GM18517 (cell line): ENCODE measurements around the gene LDB2.

Experiments
- ATAC-seq: cut with Tn5 transposase; IDR thresholded peaks from one replicate; pipeline ENCODE4 v1.9.1; 2021; ENCODE audit warnings: mild to moderate bottlenecking, moderate library complexity; ENCODE audit not compliant: unreplicated experiment

Gene LDB2

DNA sequence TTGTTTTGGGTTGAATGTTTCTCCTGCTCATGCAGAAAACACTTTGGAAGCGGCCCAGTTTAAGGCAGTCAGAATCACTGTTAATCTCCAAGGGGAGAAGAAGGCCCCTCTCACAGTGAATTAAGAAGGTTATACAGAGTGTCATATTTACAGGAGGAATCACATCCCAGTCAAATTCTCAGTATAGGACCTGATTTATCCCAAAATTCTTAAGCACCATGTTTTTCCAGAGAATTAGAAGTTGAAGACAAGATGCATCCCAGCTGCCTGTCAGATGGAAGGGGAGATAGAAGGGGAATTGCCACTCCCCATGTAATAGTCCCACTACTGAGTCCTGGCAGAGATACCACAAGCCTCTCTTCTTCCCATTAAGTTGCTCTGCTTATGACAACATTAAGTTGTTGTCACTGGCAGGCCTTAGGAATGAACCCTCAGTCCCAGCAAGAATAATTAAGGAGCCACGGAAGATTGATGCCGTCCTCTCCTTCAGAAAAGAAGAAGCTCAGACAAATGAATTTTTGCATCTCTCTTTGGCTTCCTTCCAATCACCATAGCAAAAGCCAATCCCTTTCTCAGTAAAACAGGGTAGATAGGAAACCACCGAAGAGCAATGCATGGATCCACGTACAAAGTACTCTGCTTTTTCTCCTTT is 138.4 kb downstream of the LDB2 start:
- no peak for ATAC-seq

DNA sequence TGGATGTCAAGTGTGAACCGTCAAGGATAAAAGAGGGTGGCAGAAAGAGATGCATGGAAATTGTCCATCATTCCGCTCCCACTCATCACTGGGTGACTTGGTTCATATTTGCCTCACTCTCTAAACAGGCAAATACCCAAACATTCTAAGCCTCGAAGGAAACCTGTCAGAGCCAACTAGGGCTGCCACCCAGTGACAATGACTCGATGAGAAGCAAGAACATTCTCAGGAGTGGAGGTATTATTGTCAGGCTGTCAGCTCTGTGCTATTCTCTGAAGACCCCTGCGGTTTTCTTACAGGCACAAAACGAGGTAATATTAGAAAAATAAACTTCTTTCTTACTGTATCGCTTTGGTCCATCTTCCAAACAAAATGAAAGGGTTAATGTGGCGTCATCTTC is 139.6 kb downstream of the LDB2 start:
- no peak for ATAC-seq

DNA sequence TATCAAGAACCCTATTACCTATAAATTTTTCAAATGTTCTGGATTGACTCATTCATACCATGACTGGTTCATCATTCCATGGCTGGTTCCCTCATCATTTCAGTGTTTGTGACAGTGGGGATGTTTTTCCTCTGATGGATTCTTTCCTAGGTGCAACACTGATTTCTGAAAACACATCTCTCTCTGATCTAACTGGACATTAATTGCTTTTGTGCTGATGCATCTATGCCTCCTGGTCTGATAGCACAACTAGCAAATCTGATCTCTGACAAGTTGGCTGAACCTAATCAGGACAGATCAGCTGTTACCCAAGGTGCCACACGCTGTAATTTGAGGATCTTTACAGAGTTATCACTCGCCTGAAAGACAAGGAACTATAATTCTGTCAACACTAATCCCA is 140.2 kb downstream of the LDB2 start:
- no peak for ATAC-seq

DNA sequence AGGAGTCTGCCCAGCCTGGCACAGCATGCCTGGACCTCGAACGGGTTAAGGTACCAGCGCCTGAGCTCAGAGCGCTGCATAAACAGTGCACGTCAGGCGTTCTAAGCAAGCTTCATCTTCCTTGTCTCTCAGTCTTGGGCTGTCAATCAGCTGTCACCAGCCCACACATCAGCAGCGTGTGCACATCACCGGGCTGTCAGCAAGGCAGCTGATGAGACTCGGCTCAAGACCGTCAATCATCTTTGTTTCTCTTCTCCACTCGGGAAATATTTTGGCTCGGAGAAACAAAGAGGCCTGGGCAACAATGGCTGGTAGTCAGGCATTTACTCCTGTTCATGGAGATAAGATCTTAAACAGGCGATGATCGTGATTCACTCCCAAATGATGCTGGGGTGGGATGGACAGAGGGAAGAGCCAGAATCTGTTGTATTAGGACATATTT is 141.3 kb downstream of the LDB2 start:
- ATAC-seq: no peak

DNA sequence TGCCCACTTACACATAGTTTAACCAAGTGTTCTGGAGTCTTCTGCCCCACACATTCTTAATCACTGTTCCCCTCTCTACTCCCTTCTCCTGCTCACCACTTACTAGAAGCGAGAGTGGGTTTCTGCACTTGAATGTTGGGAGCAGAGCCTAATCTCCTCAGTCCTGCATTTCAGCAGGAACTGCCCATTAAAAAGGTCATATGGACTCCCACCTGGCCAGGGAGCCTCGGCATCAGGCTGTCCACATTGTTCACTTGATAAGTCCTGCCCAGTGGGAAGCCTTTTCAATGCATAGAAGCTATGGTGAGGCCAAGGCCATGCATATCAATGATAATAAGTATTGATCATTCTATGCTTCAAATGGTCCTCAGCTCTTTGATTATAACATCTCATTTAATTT is 144.3 kb downstream of the LDB2 start:
- ATAC-seq: no peak

DNA sequence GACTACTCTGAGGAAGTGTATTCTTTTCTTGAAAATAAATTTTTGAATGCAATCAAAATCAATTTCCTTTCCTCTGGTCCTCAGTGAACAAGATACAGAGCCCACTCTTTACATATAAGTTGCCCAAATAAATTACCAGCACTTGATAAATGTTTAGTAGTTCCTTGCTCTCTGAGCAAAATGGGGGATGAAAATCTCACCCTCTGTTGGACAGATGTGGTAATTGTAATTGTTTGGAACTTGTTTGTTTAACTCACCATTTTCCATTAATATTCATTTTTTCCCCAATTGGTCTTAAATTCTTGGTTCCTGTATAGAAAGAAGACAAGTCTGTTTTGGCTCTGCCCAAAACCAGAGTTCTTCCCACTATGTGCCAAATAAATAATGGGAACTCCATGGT is 146.3 kb downstream of the LDB2 start:
- ATAC-seq: no peak

DNA sequence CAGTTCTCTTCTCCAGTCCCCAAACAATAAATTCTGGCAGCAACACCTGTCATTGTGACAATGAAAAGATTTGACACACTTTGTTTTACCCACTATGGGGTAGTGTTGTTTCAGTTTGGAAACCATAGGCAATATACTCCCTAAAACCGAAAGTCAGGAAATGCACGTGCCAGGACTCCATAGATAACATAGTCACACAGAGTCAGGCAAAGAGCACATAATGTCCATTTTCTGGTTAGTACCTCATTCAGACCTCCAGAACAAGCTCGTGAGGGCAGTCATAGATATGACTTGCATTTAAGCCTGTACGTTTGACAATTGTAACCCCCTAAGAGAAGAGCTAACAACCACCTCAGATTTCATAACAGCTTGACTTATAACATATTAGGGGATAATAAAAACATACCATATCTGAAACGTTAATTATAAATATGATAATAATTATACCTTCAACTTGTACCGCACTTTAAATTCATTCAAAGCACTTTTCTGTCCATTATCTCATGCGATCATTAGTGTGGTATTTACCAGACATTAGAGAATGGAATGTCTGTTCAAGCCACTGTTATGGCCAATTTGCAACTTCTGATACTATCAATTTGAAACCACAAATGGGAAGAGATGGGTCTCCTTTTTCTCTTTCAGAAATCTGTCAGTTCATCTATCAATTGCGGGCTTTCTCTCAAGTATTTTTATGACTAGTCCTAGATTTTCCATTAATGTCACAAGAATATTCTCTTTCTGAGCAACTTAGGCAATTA is 147.4 kb downstream of the LDB2 start:
- no peak for ATAC-seq

DNA sequence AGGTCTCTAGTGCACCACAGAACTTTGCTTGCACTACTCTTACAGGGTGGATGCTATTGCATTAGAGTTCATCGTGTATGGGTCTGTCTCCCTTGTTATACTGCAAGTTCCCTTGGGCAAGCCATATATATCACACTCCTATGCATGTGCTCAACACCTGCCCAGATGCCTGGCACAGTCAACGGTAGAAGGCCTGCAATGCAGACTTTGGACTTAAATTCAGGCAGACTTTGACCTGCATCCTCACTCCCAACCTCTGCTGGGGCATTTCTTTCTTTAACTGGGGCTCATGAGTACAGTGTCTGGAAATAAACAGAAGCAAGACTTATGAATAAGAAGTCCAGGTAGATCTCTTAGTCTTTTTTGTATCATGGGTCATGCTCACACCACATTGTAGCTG is 148.2 kb downstream of the LDB2 start:
- no peak for ATAC-seq

DNA sequence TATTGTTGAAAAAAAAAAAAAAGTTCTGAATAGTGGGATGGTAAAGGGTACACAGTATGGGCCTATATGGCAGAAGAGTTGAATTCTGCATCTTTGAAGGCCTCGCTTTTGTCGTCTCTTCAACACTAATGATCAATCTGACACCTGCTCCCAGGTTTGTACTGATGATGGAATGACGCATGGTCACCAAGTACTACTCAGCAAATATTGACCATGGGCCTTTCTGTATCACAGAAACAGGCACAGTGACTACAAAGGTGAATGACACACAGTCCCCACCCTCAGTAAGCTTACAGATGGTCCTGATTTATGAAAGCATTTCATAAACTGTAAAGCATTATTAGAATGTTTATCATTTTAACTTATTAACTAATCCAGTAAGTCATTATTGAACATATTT is 152.6 kb downstream of the LDB2 start:
- ATAC-seq: no peak

DNA sequence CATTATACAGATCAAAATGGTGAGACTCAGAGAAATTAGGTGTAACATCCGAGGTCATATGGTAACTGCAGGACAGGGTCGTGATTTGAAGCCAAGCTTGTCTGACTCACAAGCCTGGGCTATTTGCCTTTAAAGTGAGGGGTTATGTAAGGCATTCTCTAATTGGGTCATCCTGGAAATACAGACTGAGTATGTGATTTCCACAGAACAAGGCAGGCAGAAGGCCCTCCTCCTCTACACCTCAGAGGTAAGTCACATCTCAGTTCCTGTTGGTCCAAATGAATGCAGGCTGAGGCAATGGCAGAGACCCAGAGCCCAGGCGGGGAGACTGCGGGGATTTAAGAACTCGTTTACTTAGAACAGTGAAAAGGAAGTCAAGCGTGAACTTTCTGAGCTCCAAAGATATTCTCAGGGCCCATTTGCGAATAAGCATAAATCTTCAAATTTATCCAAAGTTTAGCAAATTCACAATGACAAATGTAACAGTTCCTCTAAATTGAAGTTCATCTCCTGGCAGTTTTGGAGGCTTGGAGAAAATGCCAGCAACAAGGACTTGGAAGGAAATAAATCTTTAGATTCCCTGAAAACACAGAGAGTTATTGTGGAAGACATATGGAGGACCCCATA is 153.3 kb downstream of the LDB2 start:
- no peak for ATAC-seq

DNA sequence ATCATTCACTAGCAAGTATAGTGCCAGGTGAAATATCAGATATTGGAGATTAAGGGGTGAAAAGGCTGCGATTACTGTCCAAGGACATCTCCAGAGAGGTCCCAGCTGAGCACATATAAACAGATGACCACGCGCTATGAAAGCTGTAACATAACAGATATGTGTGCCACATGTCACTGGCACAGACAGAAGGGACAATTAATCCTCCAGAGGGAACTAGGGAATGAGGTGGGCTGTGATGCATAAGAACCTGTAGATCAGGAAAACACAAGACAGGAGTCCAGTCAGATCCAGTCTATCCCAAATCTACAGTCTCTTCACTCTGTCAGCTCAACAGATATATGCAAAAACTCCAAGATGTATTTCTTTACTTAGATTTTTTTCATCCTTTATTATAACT is 157.2 kb downstream of the LDB2 start:
- ATAC-seq: no peak

DNA sequence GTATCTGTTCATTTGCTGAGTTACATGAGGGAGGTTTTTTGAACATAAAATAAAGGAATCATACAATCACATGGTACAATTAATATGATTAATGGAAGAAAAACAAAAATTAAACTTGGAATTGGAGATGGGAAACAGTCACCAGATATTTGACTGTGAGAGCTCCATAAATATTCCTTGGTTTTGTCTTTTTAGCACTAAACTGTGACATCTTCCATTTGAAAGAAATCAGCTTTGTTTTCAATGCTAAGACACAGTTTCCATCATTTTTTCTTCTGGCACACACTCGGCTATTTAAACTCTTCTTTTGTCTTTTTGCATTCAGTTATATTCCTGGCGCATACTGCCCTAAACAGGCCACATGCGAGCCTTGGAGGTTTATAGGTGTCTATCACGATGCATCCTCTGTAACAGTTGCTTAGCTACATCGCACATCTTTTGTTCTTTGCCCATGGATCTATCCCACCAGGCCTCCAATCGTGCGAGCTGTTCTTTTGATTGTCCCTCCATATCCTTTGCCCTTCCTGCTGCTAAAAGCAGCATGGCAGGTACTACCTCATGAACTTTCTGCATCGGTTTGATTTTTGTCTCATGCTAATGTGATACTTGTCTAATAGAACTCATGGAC is 158.3 kb downstream of the LDB2 start:
- ATAC-seq: no peak

DNA sequence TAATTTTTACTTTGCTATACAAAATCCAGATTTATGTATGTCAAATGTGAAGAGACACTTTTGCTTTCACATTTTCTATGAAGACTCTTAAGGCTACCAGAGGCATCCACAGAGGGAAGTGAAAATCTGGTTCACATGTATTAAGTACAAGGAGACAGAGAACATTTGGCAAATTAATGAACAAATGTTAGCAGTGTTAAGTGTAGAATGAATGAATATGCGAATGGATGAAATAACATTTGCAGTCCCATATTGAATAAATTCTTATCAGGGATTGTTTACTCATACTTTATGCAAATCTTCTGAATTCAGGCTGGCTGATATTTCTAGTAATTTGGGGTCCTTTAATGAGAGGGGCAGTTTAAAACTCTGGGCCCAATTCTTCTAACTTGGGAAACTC is 159.9 kb downstream of the LDB2 start:
- ATAC-seq: no peak

DNA sequence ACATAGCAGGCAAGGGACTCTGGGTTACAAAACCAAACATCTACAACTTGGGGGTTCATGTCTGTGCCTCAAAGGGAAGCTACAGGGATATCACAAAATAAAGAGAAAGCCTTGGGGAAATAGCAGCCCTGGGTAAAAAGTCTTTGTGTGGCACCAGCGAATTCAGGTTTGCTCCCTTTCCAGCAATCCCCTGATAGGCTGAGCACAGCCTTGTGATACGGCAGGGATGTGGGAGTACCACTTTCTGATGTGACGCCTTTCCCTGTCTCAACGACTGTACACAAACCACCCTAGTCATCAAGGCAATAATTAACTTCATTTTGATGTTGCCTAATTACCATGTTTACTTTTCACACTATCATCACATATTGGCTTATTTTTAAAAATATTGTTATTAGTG is 164.9 kb downstream of the LDB2 start:
- no peak for ATAC-seq

DNA sequence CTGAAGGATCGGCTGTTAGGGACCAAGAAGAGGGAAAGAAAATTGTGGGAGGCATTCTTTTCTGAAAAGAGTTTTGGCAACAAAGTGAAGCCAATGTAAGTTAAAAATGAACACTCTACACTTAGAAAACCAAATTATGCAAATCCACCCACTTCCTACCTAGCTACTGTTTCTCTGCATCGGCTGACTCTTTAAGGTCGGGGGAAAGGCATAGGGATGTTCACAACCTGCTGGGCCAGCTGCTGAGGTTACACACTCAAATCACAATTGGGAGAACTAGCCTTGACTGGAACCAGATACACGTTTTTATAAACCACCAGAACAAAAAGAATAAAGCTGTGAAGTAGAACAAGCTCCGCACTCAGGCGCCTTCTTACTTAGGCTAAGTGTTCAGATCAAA is 165.7 kb downstream of the LDB2 start:
- ATAC-seq: no peak

DNA sequence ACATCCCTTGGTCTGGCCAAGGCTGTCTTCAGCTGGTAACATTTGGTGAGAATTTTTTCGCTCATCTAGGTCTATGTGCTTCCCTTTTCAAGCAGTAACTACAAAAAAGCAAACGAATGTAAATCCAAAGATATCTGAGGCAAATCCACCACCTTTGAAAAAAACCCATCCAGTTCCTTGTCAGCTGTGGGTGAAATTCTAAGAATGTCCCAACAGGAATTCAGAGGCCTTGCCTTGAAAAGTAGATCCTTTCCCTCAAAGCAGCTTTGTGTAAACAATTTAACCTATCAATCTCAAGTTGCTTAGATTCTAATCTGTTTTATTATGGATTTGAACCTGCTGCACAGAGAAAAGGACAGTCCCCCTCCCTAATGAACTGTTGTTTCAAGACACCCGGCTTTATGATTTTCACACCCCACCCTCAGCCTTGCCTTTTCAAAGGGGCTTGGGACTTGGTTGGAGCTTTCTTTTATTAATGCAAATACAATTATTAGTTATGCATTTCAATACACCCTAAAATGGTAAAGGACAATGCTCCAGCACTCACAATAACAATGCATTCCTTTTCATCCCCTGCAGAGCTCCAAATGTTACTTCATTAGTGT is 166.6 kb downstream of the LDB2 start:
- no peak for ATAC-seq

DNA sequence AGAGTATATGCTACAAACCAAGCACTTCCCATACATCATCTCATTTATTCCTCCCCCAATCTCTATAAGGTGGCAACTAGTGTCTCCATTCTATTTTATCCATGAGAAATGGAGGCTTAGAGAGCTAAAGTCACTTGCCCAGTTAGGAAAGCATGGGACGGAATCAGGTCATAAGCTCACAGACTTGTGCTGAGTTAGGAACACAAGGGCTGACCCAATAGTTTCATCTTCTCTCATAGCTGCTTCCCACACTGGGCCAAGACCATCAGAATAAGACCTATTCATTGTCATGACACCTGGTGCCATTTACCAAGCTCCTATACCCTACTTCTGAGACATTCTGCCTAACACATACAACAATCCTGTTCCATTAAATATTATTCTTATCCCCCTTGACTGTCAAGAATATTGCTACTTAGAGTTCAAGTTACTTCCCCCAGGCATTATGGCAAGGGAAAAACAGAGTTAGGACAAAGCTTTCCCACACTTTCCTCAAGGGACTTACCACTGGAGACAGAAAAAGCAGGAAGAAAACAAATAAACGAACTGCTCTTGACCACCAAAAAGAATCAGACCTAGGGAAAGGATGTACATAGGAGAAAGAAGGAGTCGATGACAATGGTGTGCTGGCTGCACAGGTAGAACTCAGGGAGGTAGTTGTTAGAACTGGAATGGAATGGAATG is 167.8 kb downstream of the LDB2 start:
- ATAC-seq: no peak

DNA sequence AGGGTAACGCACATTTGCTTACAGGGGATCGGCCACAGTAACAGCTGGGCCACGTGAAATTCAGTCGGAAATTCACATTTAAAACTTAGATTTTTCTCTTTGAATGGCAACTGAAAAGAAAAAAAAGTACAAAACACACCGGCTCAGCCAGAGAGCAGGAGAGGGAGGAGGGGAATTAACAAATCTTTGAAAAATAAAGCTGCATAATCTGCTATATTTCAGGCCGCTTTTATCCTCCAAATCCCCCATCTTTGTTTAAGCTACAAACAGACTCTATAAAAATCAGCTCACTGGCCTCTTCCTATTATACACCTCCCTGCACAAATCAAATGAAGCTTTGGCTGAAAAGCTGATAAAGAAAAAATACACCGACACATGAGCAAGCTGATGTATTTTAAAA is 169.1 kb downstream of the LDB2 start:
- ATAC-seq: no peak

DNA sequence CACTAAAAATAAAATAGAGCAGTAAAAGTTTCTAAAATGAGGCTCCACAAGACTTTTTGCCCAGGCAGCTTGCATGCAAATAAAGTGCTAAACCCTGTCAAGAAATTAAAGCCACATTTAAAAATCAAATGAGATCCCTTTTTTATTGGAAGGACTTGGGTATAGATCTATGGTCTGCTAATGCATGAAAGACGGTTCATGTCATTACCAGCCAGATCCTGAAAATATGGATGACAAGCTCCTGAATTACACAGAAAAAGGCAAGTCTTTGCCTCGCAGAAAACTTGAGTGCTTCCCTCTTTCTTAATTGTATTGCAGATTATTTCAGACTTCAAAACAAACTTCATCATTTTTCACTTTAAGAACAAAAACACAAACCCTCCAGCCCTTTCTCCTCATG is 169.6 kb downstream of the LDB2 start:
- ATAC-seq: no peak

DNA sequence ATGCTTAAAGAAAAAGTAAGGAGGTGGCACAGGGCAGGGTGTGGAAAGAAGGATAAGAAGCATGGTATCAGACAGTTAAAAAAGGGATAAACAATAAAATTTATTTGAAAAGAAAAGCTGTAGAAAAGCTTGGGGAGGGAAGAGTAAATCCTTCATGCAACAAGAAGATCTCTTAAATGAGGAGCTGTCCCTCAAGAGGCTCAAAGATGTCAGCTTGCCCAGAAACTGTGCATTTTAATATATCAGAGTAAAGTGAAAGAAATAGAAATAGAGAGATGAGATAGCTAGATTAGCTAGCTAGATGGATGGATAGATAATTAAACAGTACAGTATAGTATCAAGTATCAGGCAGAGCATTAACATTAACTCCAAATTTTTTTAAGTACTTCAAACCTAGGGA is 170.3 kb downstream of the LDB2 start:
- no peak for ATAC-seq

DNA sequence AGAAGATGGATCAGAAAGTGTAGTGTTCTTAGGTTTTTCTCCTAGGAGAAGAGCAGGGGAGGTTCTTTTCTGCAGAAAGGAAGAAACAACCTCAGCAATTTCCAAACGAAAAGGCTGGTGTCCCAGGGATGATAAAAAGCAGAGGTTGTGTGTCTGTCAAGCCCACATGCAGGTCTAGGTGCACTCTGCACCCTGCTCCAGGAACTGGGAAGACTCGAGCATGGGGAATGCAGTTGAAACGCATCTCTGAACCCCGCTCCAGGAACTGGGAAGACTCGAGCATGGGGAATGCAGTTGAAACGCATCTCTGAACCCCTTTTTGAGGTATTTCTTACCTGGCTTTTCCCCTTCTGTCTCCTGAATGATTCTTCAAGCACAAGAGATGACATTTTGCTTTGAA is 171.2 kb downstream of the LDB2 start:
- no peak for ATAC-seq
